ENCODE measurements around the gene TMTC3. TPM values are rescaled to one million over a fixed set of nuclear protein-coding genes. Genes with fewer than 3 reads are reported as not detected.

Gene TMTC3
- total RNA-seq, 1 donor from 2014 or later: 13.9 TPM

DNA sequence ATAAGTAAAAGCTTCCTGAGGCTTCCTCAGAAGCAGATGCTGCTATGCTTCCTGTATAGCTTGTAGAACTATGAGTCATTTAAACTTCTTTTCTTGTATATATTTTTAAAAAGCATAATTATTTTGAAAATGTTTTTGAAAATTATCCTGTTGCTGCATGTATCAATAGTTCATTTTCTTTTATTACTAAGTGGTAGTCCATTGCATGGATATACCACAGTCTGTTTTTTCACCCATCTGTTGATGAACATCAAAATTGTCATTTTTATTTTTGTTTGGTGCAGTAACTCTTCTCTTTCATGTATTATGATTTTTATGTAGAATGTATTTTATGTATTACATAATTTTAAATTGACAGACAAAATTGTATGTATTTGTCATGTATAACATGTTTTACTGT, 81.4 kb downstream of the TMTC3 start:
- DNase-seq (ENCODE audit: low read depth in 2 of 2): no peak

DNA sequence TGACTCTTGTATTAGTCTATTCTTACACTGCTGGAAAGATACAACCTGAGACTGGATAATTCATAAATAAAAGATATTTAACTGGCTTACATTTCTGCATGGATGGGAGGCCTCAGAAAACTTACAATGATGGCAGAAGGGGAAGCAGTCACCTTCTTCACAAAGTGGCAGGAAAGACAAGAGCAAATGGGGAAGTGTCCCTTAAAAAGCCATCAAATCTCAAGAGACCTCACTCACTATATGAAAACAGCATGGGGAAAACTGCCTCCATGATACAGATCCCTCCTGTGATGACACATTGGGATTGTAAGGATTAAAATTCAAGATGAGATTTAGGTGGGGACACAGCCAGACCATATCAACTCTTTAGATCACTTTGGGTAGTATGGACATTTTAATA, 83.7 kb downstream of the TMTC3 start:
- DNase-seq (ENCODE audit: low read depth in 2 of 2): no peak

GRCh38 chr12:88227263-88227662, 85.2 kb downstream of the TMTC3 start:
- DNase-seq (ENCODE audit: low read depth in 2 of 2): peak in 1 of 2 donors; percentile 34

GRCh38 chr12:88227871-88228270, 85.8 kb downstream of the TMTC3 start:
- no peak for DNase-seq (ENCODE audit: low read depth in 2 of 2)

DNA sequence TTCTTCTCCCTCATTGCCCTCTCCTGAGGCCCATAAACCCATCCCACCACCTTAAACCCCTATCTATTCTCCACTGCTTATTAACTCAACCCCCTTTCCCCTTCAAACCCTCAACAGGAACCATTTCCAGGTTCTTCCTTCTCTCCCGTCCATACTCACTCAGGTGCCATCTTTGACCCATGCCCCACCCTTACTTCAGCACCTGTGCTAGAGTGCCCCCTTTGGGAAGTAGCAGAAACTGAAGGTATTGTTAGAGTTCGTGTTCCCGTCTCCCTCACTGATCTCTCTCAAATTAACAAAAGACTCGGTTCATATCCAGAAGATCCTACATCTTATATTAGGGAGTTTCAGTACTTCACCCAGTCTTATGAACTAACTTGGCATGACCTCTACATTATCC, 86.6 kb downstream of the TMTC3 start:
- no peak for DNase-seq (ENCODE audit: low read depth in 2 of 2)

- no peak for DNase-seq (ENCODE audit: low read depth in 2 of 2)
These were observed 88.2 kb downstream of the TMTC3 start for GRCh38 chr12:88230271-88230670.

- no peak for DNase-seq (ENCODE audit: low read depth in 2 of 2)
These were observed 93.2 kb downstream of the TMTC3 start for GRCh38 chr12:88235183-88235833.

GRCh38 chr12:88237954-88238353, 95.8 kb downstream of the TMTC3 start:
- DNase-seq (ENCODE audit: low read depth in 2 of 2): peak in 1 of 2 donors; percentile 82

- no peak for DNase-seq (ENCODE audit: low read depth in 2 of 2)
These were observed 96.3 kb downstream of the TMTC3 start for GRCh38 chr12:88238406-88238805.

DNA sequence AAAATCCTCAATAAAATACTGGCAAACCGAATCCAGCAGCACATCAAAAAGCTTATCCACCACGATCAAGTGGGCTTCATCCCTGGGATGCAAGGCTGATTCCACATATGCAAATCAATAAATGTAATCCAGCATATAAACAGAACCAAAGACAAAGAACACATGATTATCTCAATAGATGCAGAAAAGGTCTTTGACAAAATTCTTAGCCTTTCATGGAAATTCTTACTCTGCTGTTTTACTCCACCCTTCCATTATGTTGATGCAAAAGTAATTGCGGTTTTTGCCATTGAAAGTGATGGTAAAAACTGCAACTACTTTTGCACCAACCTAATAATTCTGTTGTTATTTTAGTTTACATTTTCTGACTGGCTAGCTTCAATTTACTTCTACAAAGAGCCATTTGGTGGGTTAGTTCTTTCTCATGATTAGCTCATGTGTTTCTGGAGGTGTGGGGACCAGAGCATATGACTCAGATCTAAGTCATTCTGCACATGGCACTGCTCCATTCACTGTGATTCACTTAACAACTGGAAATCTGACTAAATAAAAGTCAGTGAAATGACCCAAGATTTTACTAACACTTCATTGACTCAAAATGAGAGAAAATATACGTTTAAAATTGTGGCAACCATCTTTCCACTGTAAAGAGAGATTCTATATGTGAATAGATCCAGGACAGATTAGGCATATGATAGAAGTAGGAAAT, 99.9 kb downstream of the TMTC3 start:
- DNase-seq (ENCODE audit: low read depth in 2 of 2): peak; percentile 13 to 98

- peak in 1 of 2 donors; percentile 39 for DNase-seq (ENCODE audit: low read depth in 2 of 2)
These were observed 100.4 kb downstream of the TMTC3 start for GRCh38 chr12:88242571-88242925.

DNA sequence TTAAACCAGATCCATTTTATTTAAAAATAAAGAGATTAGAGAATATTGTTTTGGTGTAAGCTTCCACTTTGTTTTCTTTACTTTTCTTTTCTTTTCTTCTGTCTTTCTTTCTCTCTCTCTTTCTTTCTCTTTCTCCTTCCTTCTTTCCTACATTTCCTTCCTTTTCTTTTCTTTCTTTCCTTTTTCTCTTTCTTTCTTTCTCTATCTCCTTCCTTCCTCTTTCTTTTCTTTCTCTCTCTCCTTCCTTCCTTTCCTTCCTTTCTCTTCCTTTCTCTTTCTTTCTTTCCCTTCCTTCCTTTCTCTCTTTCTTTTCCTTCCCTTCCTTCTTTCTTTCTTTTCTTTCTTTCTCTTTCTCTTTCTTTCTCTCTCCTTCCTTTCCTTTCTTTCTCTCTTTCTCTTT, 100.8 kb downstream of the TMTC3 start:
- no peak for DNase-seq (ENCODE audit: low read depth in 2 of 2)

DNA sequence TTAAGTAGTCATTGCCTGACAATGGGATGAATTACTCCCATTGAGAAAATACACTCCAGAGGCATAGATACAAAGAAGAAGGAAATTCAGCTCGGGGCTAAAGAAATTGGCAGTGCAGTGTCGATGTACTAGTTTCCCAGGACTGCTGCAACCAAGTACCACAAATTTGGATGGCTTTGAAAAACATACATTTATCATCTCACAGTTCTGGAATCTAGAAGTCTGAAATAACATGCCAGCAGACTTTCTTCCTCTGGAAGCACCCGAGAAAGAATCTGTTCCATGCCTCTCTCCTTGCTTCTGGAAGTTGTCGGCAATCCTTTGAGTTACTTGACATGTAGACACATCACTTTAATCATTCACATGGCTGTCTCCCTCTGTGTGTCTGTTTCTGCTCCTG, 101.9 kb downstream of the TMTC3 start:
- DNase-seq (ENCODE audit: low read depth in 2 of 2): no peak

GRCh38 chr12:88245905-88246304, 103.8 kb downstream of the TMTC3 start:
- no peak for DNase-seq (ENCODE audit: low read depth in 2 of 2)

DNA sequence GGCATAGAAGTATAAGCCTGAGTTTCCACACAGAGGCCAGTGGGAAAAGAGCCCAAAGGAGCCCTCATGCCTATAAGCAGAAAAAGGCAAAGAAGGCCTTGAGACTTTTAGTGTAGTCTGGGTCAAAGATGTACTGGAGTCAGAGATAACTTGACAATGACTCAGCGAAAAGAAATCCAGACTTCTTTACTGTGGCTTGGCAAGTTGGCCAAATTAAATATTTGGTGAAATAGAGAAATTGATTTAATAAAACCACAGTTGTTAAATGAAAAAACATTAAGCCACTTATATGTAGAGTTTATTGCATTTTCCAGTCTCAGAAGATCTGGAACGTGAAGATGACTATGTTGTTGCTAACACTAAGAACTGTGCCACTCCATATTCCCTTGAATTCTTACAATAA, 105.1 kb downstream of the TMTC3 start:
- DNase-seq (ENCODE audit: low read depth in 2 of 2): peak in 1 of 2 donors; percentile 60

- DNase-seq (ENCODE audit: low read depth in 2 of 2): no peak
These were observed 106.5 kb downstream of the TMTC3 start for GRCh38 chr12:88248606-88249005.

Other genes with a start within 250 kb of the TMTC3 start
- gene C12orf50, start 112.9 kb upstream of the TMTC3 start, total RNA-seq: not detected in 2 replicates
- gene CEP290, start 219 bp upstream of the TMTC3 start, total RNA-seq: 3.1 and 3.8 TPM in 2 replicates